Activated naive CD4-positive, alpha-beta T cell treated with anti-CD3 and anti-CD28 coated beads, Interleukin-2, amount 10 ng/mL, durations not matched to agents 7 days and 5 days (primary cell): ENCODE measurements around the gene METTL9.
A peak's percentile ranks its signal among the peaks of the same experiment; 100 is the strongest.
"Not testable (repeated sequence)": the region's sequence is repeated elsewhere in the genome, so short reads cannot be mapped to it uniquely, and the experiment has no call there.

Experiments
- CTCF ChIA-PET: fragments of 350-600 bp; sonication (Branson Sonifier 250); formaldehyde crosslinking; loops from one replicate; lab custom pipeline; 2021; ENCODE audit warnings: antibody characterized with exemption; lab: Charles Lee
- DNase-seq: peaks from one replicate; pipeline ENCODE4 v3.0.0-alpha.2; 2020
- H3K27ac Mint-ChIP-seq: one replicate; pipeline ENCODE4 v1.8.0; 2021; ENCODE audit warnings: mild to moderate bottlenecking, moderate library complexity, mixed read lengths
- H3K27me3 Mint-ChIP-seq: one replicate; pipeline ENCODE4 v1.8.0; 2021; ENCODE audit warnings: mild to moderate bottlenecking, mixed read lengths
- H3K36me3 Mint-ChIP-seq: one replicate; pipeline ENCODE4 v1.8.0; 2021; ENCODE audit warnings: mixed read lengths
- H3K4me1 Mint-ChIP-seq: one replicate; pipeline ENCODE4 v1.8.0; 2021; ENCODE audit warnings: mixed read lengths
- H3K4me3 Mint-ChIP-seq: one replicate; pipeline ENCODE4 v1.8.0; 2021; ENCODE audit warnings: mild to moderate bottlenecking, moderate library complexity, mixed read lengths
- H3K9me3 Mint-ChIP-seq: one replicate; pipeline ENCODE4 v1.8.0; 2021; ENCODE audit warnings: mixed read lengths

The METTL9 gene

DNA sequence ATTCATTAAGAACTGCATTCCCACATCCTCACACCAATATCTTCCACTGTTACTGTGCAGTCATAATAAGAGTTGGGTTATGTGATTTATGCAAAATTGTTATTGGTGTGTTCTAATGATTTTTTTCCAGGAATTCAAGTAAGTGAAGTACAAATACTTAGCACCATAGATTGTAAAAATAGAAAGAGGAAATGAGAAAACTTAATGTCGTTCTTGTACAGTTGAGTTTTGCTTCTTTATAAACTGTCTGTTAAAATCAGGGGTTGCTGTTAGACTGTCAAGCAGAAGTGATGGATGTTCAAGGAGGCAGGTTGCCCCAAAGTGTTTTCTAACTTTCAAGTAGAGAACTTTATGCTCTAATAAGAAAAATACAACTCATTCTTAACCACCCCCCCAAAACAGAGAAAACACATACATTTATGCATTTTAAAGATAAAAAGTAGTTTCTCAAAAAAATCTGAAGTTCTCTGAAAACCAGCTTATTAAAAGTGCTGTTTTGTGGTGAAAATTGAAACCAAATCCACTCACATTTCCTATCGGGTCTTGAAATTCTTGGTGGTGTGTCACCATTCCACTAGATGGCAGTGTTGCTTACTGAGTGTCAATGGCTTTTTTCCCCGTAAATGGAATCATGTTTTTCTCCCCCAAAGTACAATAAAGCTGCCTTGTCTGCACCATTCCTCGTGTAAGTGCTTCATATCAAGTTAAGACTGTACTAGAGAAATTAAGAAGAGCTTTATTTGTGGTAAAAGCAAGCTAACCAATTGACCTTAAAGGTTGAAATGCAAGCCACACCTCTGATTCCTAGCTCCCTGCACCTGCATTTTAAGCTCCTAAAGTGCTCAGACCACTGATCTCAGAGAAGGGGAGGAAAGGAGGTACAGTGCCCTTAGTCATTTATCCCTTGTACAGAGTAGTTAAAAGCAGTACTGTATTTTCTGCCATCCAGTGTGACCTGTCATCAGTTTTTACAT lies 57.7 kb downstream of the METTL9 start:
- H3K4me3 Mint-ChIP-seq = no peak overlapping the region
- peaks cover 18% of the 10 kb centered on the region for H3K36me3 Mint-ChIP-seq
- peak overlapping the region; percentile 7 for H3K27ac Mint-ChIP-seq
- H3K4me1 Mint-ChIP-seq = peaks cover 50% of the 10 kb centered on the region
- DNase-seq = peak; percentile 56
- H3K27me3 Mint-ChIP-seq = no peaks in the 10 kb centered on the region
- no peaks in the 10 kb centered on the region for H3K9me3 Mint-ChIP-seq
- CTCF ChIA-PET = interaction anchor here (0.6 to 2.7 kb wide), 30 partner anchors 9 to 531 kb away, joined by 3 to 59 read pairs (median 5); no protein-coding TSS in a partner anchor

DNA sequence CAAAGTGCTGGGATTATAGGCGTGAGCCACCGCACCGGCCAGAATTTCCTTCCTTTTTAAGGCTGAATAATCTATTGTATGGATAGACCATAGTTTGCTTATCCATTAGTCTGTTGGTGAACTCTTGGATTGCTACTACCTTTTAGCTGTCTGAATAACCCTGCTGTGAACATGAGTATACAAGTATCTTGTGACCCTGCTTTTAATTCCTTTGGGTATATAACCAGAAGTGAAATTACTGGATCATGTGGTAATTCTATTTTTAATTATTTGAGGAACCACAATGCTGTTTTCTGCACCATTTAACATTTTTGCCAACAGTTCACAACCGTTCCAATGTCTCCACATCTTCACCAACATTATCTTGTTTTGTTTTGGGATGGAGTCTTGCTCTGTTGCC lies 59.7 kb downstream of the METTL9 start:
- Mint-ChIP-seq H3K36me3 (peaks cover 13% of the 10 kb centered on the region), H3K4me3 (no peak overlapping the region), H3K9me3 (no peaks in the 10 kb centered on the region), H3K27me3 (peaks cover 17% of the 10 kb centered on the region), H3K27ac (no peak overlapping the region), H3K4me1 (peaks cover 47% of the 10 kb centered on the region)
- CTCF ChIA-PET = interaction anchor here (0.5 to 1.3 kb wide), 3 partner anchors 9 to 50 kb away, joined by 3 to 4 read pairs (median 4); no protein-coding TSS in a partner anchor
- DNase-seq = no peak

DNA sequence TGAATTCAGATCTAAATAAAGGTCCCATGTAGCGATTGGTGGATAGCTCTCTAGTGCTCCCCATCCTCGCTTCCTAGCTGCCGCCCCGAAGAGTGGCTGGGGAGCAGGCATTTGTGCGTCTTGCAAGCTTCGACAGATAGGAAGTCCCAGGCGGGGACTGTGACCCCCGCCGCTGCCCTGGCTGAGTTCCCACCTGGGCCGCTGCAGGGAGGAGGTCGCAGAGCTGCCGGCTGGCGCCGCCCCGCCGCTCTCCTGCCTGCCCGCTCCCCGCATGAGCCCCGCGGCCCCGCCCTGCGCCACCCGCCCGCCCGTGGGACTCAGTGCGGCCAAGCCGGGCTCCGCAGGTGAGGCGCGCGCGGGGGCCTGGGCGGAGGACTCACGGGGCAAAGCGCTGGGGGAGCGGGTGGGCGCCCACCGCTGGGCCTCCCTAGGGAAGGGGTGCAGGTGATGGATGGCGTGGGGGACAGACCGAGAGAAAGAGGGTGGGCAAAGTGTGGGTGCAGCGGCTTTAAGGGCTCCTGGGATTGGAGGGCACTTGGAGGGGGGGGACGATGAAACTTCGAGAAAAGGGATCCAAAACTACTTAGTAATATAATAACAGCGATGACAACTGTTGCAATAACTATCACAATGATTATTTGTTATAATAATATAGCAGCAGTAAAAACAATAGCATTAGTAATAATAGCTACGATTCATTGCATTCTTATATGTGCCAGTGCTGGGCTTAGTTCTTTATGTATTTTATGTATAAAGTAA lies 64.7 kb downstream of the METTL9 start, which contains the start of gene OTOA:
Gene OTOA, plus strand, starts transcription at position 80 of the 759 bp plus-strand sequence. CDS start 14,547 bp downstream, outside the sequence.
- no peak within 1 kb of the TSS for H3K27ac Mint-ChIP-seq
- peaks cover 43% of the 10 kb centered on the region for H3K27me3 Mint-ChIP-seq
- no peaks in the 10 kb centered on the region for H3K36me3 Mint-ChIP-seq
- H3K4me3 Mint-ChIP-seq = peak within 1 kb of the TSS; percentile 39
- DNase-seq = peak; percentile 47
- CTCF ChIA-PET = no interaction called here
- peaks cover 22% of the 10 kb centered on the region for H3K4me1 Mint-ChIP-seq
- H3K9me3 Mint-ChIP-seq = no peaks in the 10 kb centered on the region

DNA sequence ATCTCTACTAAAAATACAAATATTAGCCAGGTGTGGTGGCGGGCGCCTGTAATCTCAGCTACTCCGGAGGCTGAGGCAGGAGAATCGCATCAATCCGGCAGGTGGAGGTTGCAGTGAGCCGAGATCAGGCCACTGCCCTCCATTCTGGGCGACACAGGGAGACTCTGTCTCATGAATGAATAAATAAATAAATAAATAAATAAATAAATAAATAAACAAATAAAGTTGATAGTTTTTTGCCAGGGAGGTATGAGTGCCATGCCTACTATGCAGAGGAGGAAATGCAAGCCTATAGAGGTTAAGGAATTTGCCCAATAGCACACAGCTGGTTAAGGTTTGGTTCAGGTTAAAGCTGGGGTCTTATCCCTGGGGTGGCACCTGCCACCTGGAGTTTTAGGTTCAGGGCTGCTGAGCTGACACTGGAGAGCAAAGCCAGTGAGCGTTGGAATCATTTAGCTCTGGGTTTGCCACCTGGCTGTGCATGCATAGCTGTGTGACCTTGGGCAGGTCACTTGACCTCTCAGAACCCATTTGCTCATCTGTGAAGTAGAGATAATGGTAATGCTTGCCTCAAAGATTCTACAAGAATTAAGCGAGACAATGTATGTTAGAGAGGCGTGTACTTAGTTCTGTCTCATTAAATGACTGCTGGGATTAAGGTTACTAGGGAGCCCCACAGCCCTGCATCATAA lies 65.6 kb downstream of the METTL9 start:
- DNase-seq = no peak
- Mint-ChIP-seq H3K4me1 (peaks cover 19% of the 10 kb centered on the region), H3K9me3 (no peaks in the 10 kb centered on the region), H3K27me3 (peaks cover 43% of the 10 kb centered on the region), H3K4me3 (no peak overlapping the region), H3K27ac (no peak overlapping the region), H3K36me3 (no peaks in the 10 kb centered on the region)
- CTCF ChIA-PET = interaction anchor here (1.3 to 1.9 kb wide), 2 partner anchors 8 to 19 kb away, joined by 5 to 6 read pairs; no protein-coding TSS in a partner anchor

DNA sequence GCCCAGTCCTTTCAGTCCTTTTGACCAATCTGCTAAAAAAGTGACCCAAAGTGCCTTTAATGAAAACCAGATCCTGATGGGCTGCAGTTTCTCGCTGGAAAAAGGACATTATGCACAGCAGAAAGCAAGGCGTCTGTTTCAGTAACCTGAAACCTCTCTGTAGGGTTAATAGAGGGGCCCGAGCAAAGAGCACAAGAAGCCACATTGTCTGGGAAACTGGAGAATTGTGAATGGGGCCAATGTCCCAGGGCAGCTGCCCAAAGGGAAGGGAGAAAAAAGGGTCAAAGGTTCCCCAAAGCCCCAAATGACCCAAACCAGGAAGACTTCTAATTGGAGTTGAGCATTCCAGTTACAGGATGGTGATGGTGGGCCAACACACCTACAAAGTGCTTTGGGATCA lies 67.4 kb downstream of the METTL9 start:
- Mint-ChIP-seq H3K9me3 (no peaks in the 10 kb centered on the region), H3K27me3 (peaks cover 47% of the 10 kb centered on the region), H3K4me1 (peaks cover 8% of the 10 kb centered on the region), H3K4me3 (no peak overlapping the region), H3K36me3 (no peaks in the 10 kb centered on the region), H3K27ac (no peak overlapping the region)
- DNase-seq = no peak
- CTCF ChIA-PET = interaction anchor here (0.6 to 1.9 kb wide), 3 partner anchors 9 to 731 kb away, joined by 3 to 6 read pairs (median 3); no protein-coding TSS in a partner anchor

DNA sequence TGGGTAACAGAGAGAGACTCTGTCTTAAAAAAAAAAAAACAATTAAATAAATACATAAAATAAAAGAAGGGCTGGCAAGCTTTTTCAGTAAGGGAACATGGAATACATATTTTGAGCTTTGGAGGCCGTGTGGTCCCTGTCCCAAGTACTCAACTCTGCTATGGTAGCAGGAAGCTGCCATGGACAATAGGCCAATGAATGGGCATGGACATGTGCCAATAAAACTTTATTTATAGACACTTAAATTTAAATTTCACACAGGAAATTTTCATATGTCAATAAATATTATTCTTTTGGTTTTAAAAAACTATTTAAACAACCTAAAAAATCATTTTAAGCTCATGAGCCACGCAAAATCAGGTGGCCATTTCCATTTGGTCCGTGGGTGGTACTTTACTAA lies 68.2 kb downstream of the METTL9 start:
- no peak for DNase-seq
- CTCF ChIA-PET = interaction anchor here (0.9 to 1.1 kb wide), 2 partner anchors 11 to 85 kb away, joined by 3 to 4 read pairs; no protein-coding TSS in a partner anchor
- H3K9me3 Mint-ChIP-seq = no peaks in the 10 kb centered on the region
- no peaks in the 10 kb centered on the region for H3K36me3 Mint-ChIP-seq
- H3K27me3 Mint-ChIP-seq = peaks cover 43% of the 10 kb centered on the region
- H3K4me3 Mint-ChIP-seq = no peak overlapping the region
- no peak overlapping the region for H3K27ac Mint-ChIP-seq
- H3K4me1 Mint-ChIP-seq = peaks cover 7% of the 10 kb centered on the region

DNA sequence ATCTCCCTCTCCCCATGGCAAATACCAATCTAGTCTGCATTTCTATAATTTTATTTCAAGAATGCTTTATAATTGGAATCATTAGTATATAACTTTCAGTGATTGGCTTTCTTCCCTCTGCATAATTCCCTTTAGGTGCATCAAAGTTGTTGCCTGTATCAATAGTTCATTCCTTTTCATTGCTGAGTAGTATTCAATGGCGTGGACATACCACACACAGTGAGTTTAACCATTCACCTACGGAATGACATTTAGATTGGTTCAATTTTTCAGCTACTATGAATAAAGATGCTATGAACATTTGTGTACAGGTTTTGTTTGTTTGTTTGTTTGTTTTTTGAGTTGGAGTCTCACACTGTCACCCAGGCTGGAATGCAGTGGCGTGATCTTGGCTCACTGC lies 74.1 kb downstream of the METTL9 start:
- no peak for DNase-seq
- CTCF ChIA-PET = interaction anchor here (1.2 kb wide), 1 partner anchor 16 kb away, joined by 4 read pairs; no protein-coding TSS in a partner anchor
- no peak overlapping the region for H3K27ac Mint-ChIP-seq
- H3K9me3 Mint-ChIP-seq = peaks cover 5% of the 10 kb centered on the region
- H3K27me3 Mint-ChIP-seq = peaks cover 20% of the 10 kb centered on the region
- H3K4me1 Mint-ChIP-seq = no peaks in the 10 kb centered on the region
- H3K36me3 Mint-ChIP-seq = no peaks in the 10 kb centered on the region
- no peak overlapping the region for H3K4me3 Mint-ChIP-seq

DNA sequence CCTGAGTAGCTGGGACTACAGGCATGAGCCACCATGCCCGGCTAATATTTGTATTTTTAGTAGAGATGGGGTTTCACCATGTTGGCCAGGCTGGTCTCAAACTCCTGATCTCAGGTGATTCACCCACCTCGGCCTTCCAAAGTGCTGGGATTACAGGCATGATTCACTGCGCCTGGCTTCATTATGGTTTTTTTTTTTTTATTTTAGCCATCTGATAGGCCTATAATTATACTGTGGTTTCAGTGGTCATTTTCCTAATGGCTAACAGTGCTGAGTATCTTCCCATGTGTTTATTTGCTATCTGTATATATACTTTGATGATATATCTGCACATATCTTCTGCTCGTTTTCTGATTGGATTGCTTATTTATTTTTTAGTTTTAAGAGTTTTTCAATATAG lies 75.1 kb downstream of the METTL9 start:
- CTCF ChIA-PET = not testable (repeated sequence)

DNA sequence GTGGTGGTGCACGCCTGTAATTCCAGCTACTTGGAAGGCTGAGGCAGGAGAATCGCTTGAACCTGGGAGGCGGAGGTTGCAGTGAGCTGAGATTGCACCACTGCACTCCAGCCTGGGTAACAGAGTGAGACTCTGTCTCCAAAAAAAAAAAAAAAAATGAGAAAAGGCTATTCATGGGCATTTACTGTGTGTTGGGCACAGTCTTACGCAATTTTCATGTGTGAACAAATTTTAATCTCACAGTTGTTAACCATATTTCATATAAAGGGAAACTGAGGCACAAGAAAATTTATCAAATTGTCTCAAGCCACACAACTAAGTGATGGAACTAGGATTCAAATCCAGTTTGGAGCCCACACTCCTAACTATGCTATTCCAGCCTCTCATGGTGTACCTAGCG lies 81.3 kb downstream of the METTL9 start:
- H3K36me3 Mint-ChIP-seq, DNase-seq, H3K9me3 Mint-ChIP-seq, H3K27ac Mint-ChIP-seq, H3K4me1 Mint-ChIP-seq, H3K4me3 Mint-ChIP-seq: not testable (repeated sequence)
- CTCF ChIA-PET = interaction anchor here (1.0 to 1.2 kb wide), 2 partner anchors 28 to 461 kb away, joined by 3 read pairs; no protein-coding TSS in a partner anchor
- H3K27me3 Mint-ChIP-seq = peaks cover 29% of the 10 kb centered on the region

More for the DNA sequence above, 75.1 kb downstream of the METTL9 start:
- not testable (repeated sequence) for H3K4me3 Mint-ChIP-seq, H3K36me3 Mint-ChIP-seq, H3K9me3 Mint-ChIP-seq, H3K27ac Mint-ChIP-seq, H3K4me1 Mint-ChIP-seq, DNase-seq
- peaks cover 23% of the 10 kb centered on the region for H3K27me3 Mint-ChIP-seq

DNA sequence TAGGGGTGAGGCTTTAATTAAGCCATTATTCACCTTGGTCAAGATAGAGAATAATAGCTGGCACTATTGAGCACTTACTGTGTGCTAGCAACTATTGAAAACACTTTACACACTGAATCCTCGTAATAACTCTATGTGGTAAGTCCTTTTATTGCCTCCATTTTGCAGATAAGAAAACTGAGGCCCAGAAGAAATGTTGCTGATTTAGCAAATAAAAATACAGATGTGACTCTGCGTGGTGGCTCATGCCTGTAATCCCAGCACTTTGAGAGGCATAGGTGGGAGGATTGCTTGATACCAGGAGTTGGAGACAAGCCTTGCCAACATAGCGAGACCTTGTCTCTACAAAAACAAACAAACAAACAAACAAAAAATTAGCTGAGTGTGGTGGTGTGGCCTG lies 83.8 kb downstream of the METTL9 start:
- DNase-seq = no peak
- Mint-ChIP-seq H3K27ac (no peak overlapping the region), H3K27me3 (peaks cover 36% of the 10 kb centered on the region), H3K9me3 (no peaks in the 10 kb centered on the region), H3K36me3 (no peaks in the 10 kb centered on the region), H3K4me1 (no peaks in the 10 kb centered on the region), H3K4me3 (no peak overlapping the region)
- CTCF ChIA-PET = interaction anchor here (0.6 to 2.5 kb wide), 5 partner anchors 18 to 715 kb away, joined by 3 to 8 read pairs (median 5); no protein-coding TSS in a partner anchor

DNA sequence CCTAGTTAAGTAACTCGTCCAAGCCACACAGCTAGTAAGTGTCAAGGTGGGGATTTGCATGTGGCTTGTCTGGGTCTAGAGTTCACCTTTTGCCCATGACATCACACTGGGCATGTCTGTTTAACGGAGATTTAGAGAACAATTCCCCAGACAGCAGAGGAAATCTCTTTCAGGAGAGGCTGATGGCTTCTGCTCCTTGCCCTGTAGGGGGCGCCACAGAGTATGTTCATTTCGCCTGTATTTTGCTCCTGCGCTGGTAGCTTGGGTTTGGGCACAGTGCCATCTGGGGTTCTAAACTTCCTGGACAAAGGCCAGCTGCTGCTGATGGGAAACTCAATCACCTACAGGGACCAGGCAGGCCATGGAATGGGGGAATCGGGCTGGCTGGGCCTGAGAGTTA lies 84.8 kb downstream of the METTL9 start:
- no peaks in the 10 kb centered on the region for H3K4me1 Mint-ChIP-seq
- peak; percentile 45 for DNase-seq
- CTCF ChIA-PET = interaction anchor here (0.6 to 2.5 kb wide), 8 partner anchors 15 to 101 kb away, joined by 3 to 8 read pairs (median 4); no protein-coding TSS in a partner anchor

DNA sequence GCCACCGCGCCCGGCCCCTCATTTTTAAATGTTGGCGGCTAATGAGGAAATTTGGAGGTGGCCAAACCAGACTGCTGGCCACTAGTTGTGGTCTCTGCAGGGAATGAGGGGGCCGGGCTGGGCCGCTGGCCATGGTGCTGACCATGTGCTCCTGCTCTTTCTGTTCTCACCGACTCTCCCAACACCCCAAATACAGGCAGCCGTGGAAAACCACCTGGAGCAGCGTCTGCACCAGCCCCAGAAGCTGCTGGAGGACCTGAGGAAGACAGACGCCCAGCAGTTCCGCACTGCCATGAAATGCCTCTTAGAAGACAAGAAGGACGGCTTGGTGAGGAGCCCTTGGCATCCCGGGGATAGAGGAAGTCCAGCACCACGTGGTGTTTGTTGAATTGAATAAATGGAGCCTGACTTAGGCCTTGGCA lies 85.7 kb downstream of the METTL9 start:
- Mint-ChIP-seq H3K27me3 (peaks cover 32% of the 10 kb centered on the region), H3K27ac (no peak overlapping the region), H3K36me3 (no peaks in the 10 kb centered on the region), H3K9me3 (no peaks in the 10 kb centered on the region), H3K4me3 (no peak overlapping the region), H3K4me1 (no peaks in the 10 kb centered on the region)
- DNase-seq = no peak
- CTCF ChIA-PET = interaction anchor here (1.1 to 2.5 kb wide), 3 partner anchors 26 to 37 kb away, joined by 3 to 8 read pairs (median 4); no protein-coding TSS in a partner anchor

More for the DNA sequence above, 84.8 kb downstream of the METTL9 start:
- Mint-ChIP-seq H3K9me3 (no peaks in the 10 kb centered on the region), H3K27ac (no peak overlapping the region), H3K4me3 (no peak overlapping the region), H3K36me3 (no peaks in the 10 kb centered on the region), H3K27me3 (peaks cover 35% of the 10 kb centered on the region)

DNA sequence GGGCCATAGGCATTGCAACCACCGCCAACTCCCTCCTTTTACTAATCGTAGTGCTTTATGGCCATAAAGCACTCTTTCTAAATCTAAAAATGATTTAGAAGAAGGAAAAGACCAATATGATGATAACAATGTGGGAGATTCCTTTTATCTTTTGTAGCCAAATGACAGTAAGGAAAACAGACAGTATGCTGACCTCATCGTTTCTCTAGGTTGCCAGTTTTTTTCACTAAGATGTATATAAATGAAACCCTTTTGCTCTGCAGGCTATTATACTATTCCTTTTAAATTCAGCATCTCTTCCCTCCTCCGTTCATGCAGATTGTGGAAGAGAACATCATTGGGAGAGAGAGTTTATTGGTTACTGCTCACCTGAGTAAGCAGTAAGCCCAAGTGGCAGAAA lies 89.7 kb downstream of the METTL9 start:
- H3K27ac Mint-ChIP-seq = no peak overlapping the region
- no peak overlapping the region for H3K4me3 Mint-ChIP-seq
- H3K4me1 Mint-ChIP-seq = no peaks in the 10 kb centered on the region
- CTCF ChIA-PET = no interaction called here
- H3K27me3 Mint-ChIP-seq = peaks cover 15% of the 10 kb centered on the region
- no peaks in the 10 kb centered on the region for H3K36me3 Mint-ChIP-seq
- H3K9me3 Mint-ChIP-seq = no peaks in the 10 kb centered on the region
- no peak for DNase-seq
